Amygdala (tissue), 56 donors: ENCODE measurements around the gene BAHCC1.

Experiments
- DNase-seq, 56 donors: peaks; one replicate each; lab custom pipeline; 2025; lab: John Stamatoyannopoulos, UW

The BAHCC1 gene

GRCh38 chr17:81396278-81396721 lies 1.0 kb downstream of the BAHCC1 start:
- peak in 7 of 56 donors; percentile 44 to 72 (median 60) for DNase-seq

- peak in 13 of 56 donors; percentile 38 to 70 (median 53) for DNase-seq
These were observed 1.6 kb downstream of the BAHCC1 start for GRCh38 chr17:81396722-81397313.

- DNase-seq: peak in 14 of 56 donors; percentile 21 to 70 (median 48)
These were observed 2.3 kb downstream of the BAHCC1 start for GRCh38 chr17:81397314-81398175.

- peak in 11 of 56 donors; percentile 14 to 75 (median 36) for DNase-seq
These were observed 3.0 kb downstream of the BAHCC1 start for GRCh38 chr17:81398176-81398831.

- DNase-seq: peak in 5 of 56 donors; percentile 33 to 59 (median 44)
These were observed 3.7 kb downstream of the BAHCC1 start for GRCh38 chr17:81398832-81399411.

- DNase-seq: peak in 2 of 56 donors; percentile 52 to 56
These were observed 4.4 kb downstream of the BAHCC1 start for GRCh38 chr17:81399481-81400153.

- DNase-seq: peak in 34 of 56 donors; percentile 37 to 75 (median 54)
These were observed 5.1 kb downstream of the BAHCC1 start for GRCh38 chr17:81400154-81400977.

GRCh38 chr17:81400996-81401722 lies 5.9 kb downstream of the BAHCC1 start:
- no peak for DNase-seq

GRCh38 chr17:81401723-81402529 lies 6.7 kb downstream of the BAHCC1 start:
- peak in 22 of 56 donors; percentile 19 to 60 (median 33) for DNase-seq

- no peak for DNase-seq
These were observed 7.3 kb downstream of the BAHCC1 start for GRCh38 chr17:81402530-81402941.

GRCh38 chr17:81402981-81403467 lies 7.8 kb downstream of the BAHCC1 start:
- no peak for DNase-seq

GRCh38 chr17:81403671-81404534 lies 8.6 kb downstream of the BAHCC1 start:
- DNase-seq: peak in 2 of 56 donors; percentile 19 to 20

- no peak for DNase-seq
These were observed 9.4 kb downstream of the BAHCC1 start for GRCh38 chr17:81404558-81405165.

GRCh38 chr17:81405411-81405872 lies 10.2 kb downstream of the BAHCC1 start:
- no peak for DNase-seq

GRCh38 chr17:81406117-81406953 lies 11.1 kb downstream of the BAHCC1 start:
- DNase-seq: no peak
